A673 (cell line): ENCODE measurements around the gene GNG12.

Experiments used
- CTCF ChIP-seq: fragments of 300-800, 200-600 bp; sonication (generic); conservative IDR thresholded peaks from 2 replicates; pipeline ENCODE4 v1.5.1; 2017; ENCODE audit warnings: low read depth, mild to moderate bottlenecking, antibody characterized with exemption, low read length, moderate library complexity, mixed read lengths
- EZH2 ChIP-seq: fragments of 200-600 bp; sonication (generic); IDR thresholded peaks from 2 replicates; pipeline ENCODE4 v1.6.1; 2017; ENCODE audit warnings: borderline replicate concordance, low read depth, mild to moderate bottlenecking, mixed read lengths, antibody characterized with exemption, low read length; ENCODE audit not compliant: poor library complexity, severe bottlenecking

GRCh38 chr1:67683766-67684525, 149.3 kb downstream of the GNG12 start:
- TF ChIP-seq CTCF (no peak), EZH2 (no peak)
